Mucosa of stomach (tissue), 1 donor: ENCODE results near the gene VPS13A.

Experiments
- H3K27me3 ChIP-seq: one replicate; pipeline ENCODE4 v1.7.0; 2013; ENCODE audit warnings: mild to moderate bottlenecking, low read length; ENCODE audit not compliant: control insufficient read depth, insufficient read depth
- H3K36me3 ChIP-seq: one replicate; pipeline ENCODE4 v1.7.0; 2013; ENCODE audit warnings: low read length; ENCODE audit not compliant: control insufficient read depth, insufficient read depth
- H3K4me1 ChIP-seq: one replicate; pipeline ENCODE4 v1.7.0; 2013; ENCODE audit warnings: mild to moderate bottlenecking, low read length; ENCODE audit not compliant: control insufficient read depth, insufficient read depth
- H3K4me3 ChIP-seq: one replicate; pipeline ENCODE4 v1.7.0; 2013; ENCODE audit warnings: low read length
- H3K9ac ChIP-seq: one replicate; pipeline ENCODE4 v1.7.0; 2013; ENCODE audit warnings: mild to moderate bottlenecking, low read length, moderate library complexity
- H3K9me3 ChIP-seq: one replicate; pipeline ENCODE4 v1.7.0; 2013; ENCODE audit warnings: mild to moderate bottlenecking, low read length, moderate library complexity; ENCODE audit not compliant: control insufficient read depth
- donor health status: Pancreatic carcinoma.

Gene VPS13A

GRCh38 chr9:77276799-77277198, 99.5 kb downstream of the VPS13A start:
- H3K4me1 ChIP-seq = no peaks in the 10 kb centered on the region
- no peaks in the 10 kb centered on the region for H3K36me3 ChIP-seq
- H3K9ac ChIP-seq = no peak overlapping the region
- H3K9me3 ChIP-seq = no peaks in the 10 kb centered on the region
- H3K4me3 ChIP-seq = no peak overlapping the region
- no peaks in the 10 kb centered on the region for H3K27me3 ChIP-seq

GRCh38 chr9:77277719-77278118, 100.4 kb downstream of the VPS13A start:
- Histone ChIP-seq H3K4me1 (no peaks in the 10 kb centered on the region), H3K4me3 (no peak overlapping the region), H3K9me3 (no peaks in the 10 kb centered on the region), H3K36me3 (no peaks in the 10 kb centered on the region), H3K27me3 (no peaks in the 10 kb centered on the region), H3K9ac (no peak overlapping the region)

- Histone ChIP-seq H3K36me3 (no peaks in the 10 kb centered on the region), H3K4me1 (no peaks in the 10 kb centered on the region), H3K9ac (no peak overlapping the region), H3K9me3 (no peaks in the 10 kb centered on the region), H3K4me3 (no peak overlapping the region), H3K27me3 (no peaks in the 10 kb centered on the region)
Observed at GRCh38 chr9:77283991-77284390, 106.7 kb downstream of the VPS13A start.

- Histone ChIP-seq H3K36me3 (no peaks in the 10 kb centered on the region), H3K9me3 (no peaks in the 10 kb centered on the region), H3K4me3 (no peak overlapping the region), H3K9ac (no peak overlapping the region), H3K4me1 (no peaks in the 10 kb centered on the region), H3K27me3 (no peaks in the 10 kb centered on the region)
Observed at GRCh38 chr9:77284616-77285015, 107.3 kb downstream of the VPS13A start.

- Histone ChIP-seq H3K4me1 (no peaks in the 10 kb centered on the region), H3K27me3 (no peaks in the 10 kb centered on the region), H3K9me3 (no peaks in the 10 kb centered on the region), H3K4me3 (no peak overlapping the region), H3K36me3 (no peaks in the 10 kb centered on the region), H3K9ac (no peak overlapping the region)
Observed at GRCh38 chr9:77290373-77290772, 113.0 kb downstream of the VPS13A start.

GRCh38 chr9:77291714-77292113, 114.4 kb downstream of the VPS13A start:
- Histone ChIP-seq H3K9me3 (no peaks in the 10 kb centered on the region), H3K4me1 (no peaks in the 10 kb centered on the region), H3K27me3 (no peaks in the 10 kb centered on the region), H3K36me3 (no peaks in the 10 kb centered on the region), H3K4me3 (no peak overlapping the region), H3K9ac (no peak overlapping the region)

- no peaks in the 10 kb centered on the region for H3K4me1 ChIP-seq
- H3K9me3 ChIP-seq = no peaks in the 10 kb centered on the region
- no peak overlapping the region for H3K4me3 ChIP-seq
- no peak overlapping the region for H3K9ac ChIP-seq
- H3K36me3 ChIP-seq = no peaks in the 10 kb centered on the region
- H3K27me3 ChIP-seq = no peaks in the 10 kb centered on the region
Observed at GRCh38 chr9:77293949-77294348, 116.6 kb downstream of the VPS13A start.

GRCh38 chr9:77304543-77304942, 127.2 kb downstream of the VPS13A start:
- Histone ChIP-seq H3K4me3 (no peak overlapping the region), H3K27me3 (no peaks in the 10 kb centered on the region), H3K36me3 (no peaks in the 10 kb centered on the region), H3K9ac (no peak overlapping the region), H3K4me1 (no peaks in the 10 kb centered on the region), H3K9me3 (no peaks in the 10 kb centered on the region)

GRCh38 chr9:77305622-77306400, 128.5 kb downstream of the VPS13A start:
- H3K36me3 ChIP-seq = no peaks in the 10 kb centered on the region
- H3K4me1 ChIP-seq = no peaks in the 10 kb centered on the region
- no peaks in the 10 kb centered on the region for H3K9me3 ChIP-seq
- no peak overlapping the region for H3K9ac ChIP-seq
- no peaks in the 10 kb centered on the region for H3K27me3 ChIP-seq
- H3K4me3 ChIP-seq = no peak overlapping the region

GRCh38 chr9:77307166-77307565, 129.8 kb downstream of the VPS13A start:
- no peaks in the 10 kb centered on the region for H3K4me1 ChIP-seq
- H3K27me3 ChIP-seq = no peaks in the 10 kb centered on the region
- H3K4me3 ChIP-seq = no peak overlapping the region
- H3K9me3 ChIP-seq = no peaks in the 10 kb centered on the region
- no peaks in the 10 kb centered on the region for H3K36me3 ChIP-seq
- H3K9ac ChIP-seq = no peak overlapping the region

- H3K36me3 ChIP-seq = no peaks in the 10 kb centered on the region
- H3K4me1 ChIP-seq = peaks cover 3% of the 10 kb centered on the region
- no peaks in the 10 kb centered on the region for H3K9me3 ChIP-seq
Observed at GRCh38 chr9:77316058-77316457, 138.7 kb downstream of the VPS13A start.

GRCh38 chr9:77325058-77325457, 147.7 kb downstream of the VPS13A start:
- Histone ChIP-seq H3K36me3 (peaks cover 4% of the 10 kb centered on the region), H3K27me3 (no peaks in the 10 kb centered on the region)

More at GRCh38 chr9:77316058-77316457, 138.7 kb downstream of the VPS13A start:
- no peak overlapping the region for H3K4me3 ChIP-seq
- no peak overlapping the region for H3K9ac ChIP-seq
- H3K27me3 ChIP-seq = no peaks in the 10 kb centered on the region

GRCh38 chr9:77328102-77328501, 150.8 kb downstream of the VPS13A start:
- H3K4me1 ChIP-seq = no peaks in the 10 kb centered on the region
- H3K9me3 ChIP-seq = no peaks in the 10 kb centered on the region
- H3K27me3 ChIP-seq = no peaks in the 10 kb centered on the region
- no peak overlapping the region for H3K4me3 ChIP-seq
- H3K9ac ChIP-seq = no peak overlapping the region
- peaks cover 4% of the 10 kb centered on the region for H3K36me3 ChIP-seq

More at GRCh38 chr9:77325058-77325457, 147.7 kb downstream of the VPS13A start:
- Histone ChIP-seq H3K9ac (no peak overlapping the region), H3K4me3 (no peak overlapping the region), H3K4me1 (no peaks in the 10 kb centered on the region), H3K9me3 (no peaks in the 10 kb centered on the region)
